Spinal cord (tissue), 10 donors: Measurements from ENCODE around the gene GOLGA3. TPM values are rescaled to one million over a fixed set of nuclear protein-coding genes. Genes with fewer than 3 reads are reported as not detected.

Experiments
- DNase-seq, 6 donors: peaks; one replicate each; pipeline versions ENCODE4 v3.0.0 to v3.0.0-alpha.2; 2013 to 2015; ENCODE audit warnings: low spot score in 6 of 6, low read depth in 4 of 6
- H3K27ac ChIP-seq: one replicate; pipeline ENCODE4 v1.5.1; 2013; ENCODE audit warnings: low read depth, low read length, control low read depth
- H3K27me3 ChIP-seq: one replicate; pipeline ENCODE4 v1.6.1; 2013; ENCODE audit warnings: low read length; ENCODE audit not compliant: control insufficient read depth, insufficient read depth
- H3K36me3 ChIP-seq: one replicate; pipeline ENCODE4 v1.6.1; 2013; ENCODE audit warnings: low read length; ENCODE audit not compliant: control insufficient read depth, insufficient read depth
- H3K4me1 ChIP-seq: one replicate; pipeline ENCODE4 v1.6.1; 2013; ENCODE audit warnings: low read length; ENCODE audit not compliant: control insufficient read depth, insufficient read depth
- H3K4me3 ChIP-seq: one replicate; pipeline ENCODE4 v1.5.1; 2013; ENCODE audit warnings: low read depth, low read length, control low read depth
- H3K9me3 ChIP-seq: one replicate; pipeline ENCODE4 v1.6.1; 2013; ENCODE audit warnings: low read length; ENCODE audit not compliant: control insufficient read depth, insufficient read depth
- WGBS: methylation state at CpG from one replicate; pipeline ENCODE4 v1.1.5; 2013; ENCODE audit warnings: missing lambda C conversion rate; ENCODE audit not compliant: insufficient coverage; 5-methylcytosine and 5-hydroxymethylcytosine counted together
- polyA plus RNA-seq, 2 donors: library from polyadenylated mRNA; unstranded; fragments of 120-200 nt; gene quantifications; one replicate each; pipeline ENCODE4 v1.2.1, GENCODE V29; 2013; ENCODE audit not compliant: insufficient read length in 2 of 2
- total RNA-seq, 2 donors: library from RNA; depleted of rRNA in 1 of 2; stranded (reverse); fragments of 120-200 nt in 1 of 2; fragments of >200 nt in 1 of 2; gene quantifications; one replicate each; pipeline versions ENCODE4 v1.2.3 to v1.2.4, GENCODE V29; 2013 to 2014
- donor health status: healthy.

The GOLGA3 gene
- total and polyA plus RNA-seq, 4 donors, result 33.0 to 50.4 (median 41.9) TPM

DNA sequence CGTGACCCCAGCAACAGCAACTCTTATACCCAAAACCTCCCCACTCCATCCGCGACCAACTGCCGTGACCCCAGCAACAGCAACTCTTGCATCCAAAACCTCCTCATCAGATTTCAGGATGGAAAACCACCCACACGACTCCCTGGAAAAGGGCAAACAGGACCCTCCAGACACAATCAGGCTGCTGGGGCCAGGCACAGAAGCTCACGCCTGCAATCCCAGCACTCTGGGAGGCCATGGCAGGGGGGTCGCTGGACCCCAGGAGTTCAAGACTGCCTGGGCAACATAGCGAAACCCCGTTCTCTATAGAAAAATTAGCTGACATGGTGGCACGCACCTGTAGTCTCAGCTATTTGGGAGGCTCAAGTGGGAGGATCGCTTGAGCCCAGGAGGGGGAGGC lies 98.3 kb downstream of the GOLGA3 start:
- no peak for DNase-seq
- WGBS, result over 99% methylated on average over 10 of the region's 11 CpGs
- Histone ChIP-seq H3K27ac (no peak overlapping the region), H3K27me3 (no peaks in the 10 kb centered on the region), H3K9me3 (no peaks in the 10 kb centered on the region), H3K36me3 (peaks cover 84% of the 10 kb centered on the region), H3K4me3 (no peak overlapping the region), H3K4me1 (peaks cover 3% of the 10 kb centered on the region)

DNA sequence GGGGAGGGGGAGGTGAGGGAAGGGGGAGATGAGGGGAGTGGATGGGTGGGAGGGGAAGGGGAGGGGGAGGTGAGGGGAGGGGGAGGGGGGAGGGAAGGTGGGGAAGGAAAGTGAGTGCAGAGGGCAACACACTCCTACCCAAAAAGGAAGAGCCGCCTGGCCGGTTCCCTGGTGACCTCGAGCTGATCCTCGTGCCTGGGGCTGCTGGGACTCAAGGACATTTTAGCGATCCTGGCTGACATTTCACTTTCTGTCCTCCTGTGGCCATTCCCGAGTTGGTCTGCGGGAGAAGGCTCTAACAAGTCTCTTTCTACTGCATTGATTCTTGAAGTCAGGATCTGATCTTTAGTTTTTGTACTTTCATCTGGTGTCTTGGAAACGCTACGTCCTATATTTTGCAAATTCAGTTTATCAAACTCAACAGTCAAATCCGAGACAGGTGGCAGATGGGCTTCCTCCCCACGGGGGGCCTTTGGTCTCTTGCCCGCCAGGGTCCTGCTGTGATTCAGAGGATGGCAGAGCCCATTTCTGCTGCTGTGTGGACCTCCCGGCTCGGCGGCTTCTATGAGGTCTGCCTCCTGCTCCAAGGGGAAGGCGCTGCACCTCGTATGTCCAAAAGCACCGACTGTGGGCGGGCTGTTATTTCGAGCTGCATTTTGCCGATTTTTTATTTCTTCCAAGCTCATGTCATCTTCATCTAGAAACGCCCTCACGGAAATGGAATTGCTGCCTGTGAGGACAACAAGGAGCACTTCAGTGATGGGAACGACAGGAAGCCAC lies 98.9 kb downstream of the GOLGA3 start:
- Histone ChIP-seq H3K4me3 (no peak overlapping the region), H3K4me1 (peaks cover 3% of the 10 kb centered on the region), H3K27ac (no peak overlapping the region), H3K9me3 (no peaks in the 10 kb centered on the region), H3K27me3 (no peaks in the 10 kb centered on the region), H3K36me3 (peaks cover 84% of the 10 kb centered on the region)
- WGBS, result 86% methylated on average over 22 of the region's 24 CpGs
- no peak for DNase-seq

DNA sequence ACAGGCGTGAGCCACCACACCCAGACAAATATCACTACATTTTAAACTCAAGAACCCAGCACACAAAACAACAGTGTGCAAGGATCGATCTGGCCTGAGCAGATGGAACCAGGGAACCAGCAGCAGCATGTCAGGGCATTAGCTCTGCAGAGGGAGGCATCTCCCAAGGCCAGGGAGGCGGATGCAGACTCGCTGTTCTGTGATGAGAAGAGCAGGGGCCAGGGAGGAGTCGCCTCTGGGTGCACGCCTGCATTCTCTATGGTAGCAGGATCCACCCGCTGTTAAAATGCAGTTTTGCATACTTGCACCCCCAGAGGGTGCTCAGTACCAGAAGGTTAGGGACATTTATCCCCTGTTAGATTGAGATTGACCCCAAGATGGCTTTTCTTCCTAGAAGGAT lies 100.2 kb downstream of the GOLGA3 start:
- Histone ChIP-seq H3K27ac (no peak overlapping the region), H3K36me3 (peaks cover 83% of the 10 kb centered on the region), H3K4me1 (no peaks in the 10 kb centered on the region), H3K9me3 (no peaks in the 10 kb centered on the region), H3K4me3 (no peak overlapping the region), H3K27me3 (no peaks in the 10 kb centered on the region)
- 100% methylated on average over 6 of the region's 7 CpGs for WGBS
- DNase-seq, result no peak

DNA sequence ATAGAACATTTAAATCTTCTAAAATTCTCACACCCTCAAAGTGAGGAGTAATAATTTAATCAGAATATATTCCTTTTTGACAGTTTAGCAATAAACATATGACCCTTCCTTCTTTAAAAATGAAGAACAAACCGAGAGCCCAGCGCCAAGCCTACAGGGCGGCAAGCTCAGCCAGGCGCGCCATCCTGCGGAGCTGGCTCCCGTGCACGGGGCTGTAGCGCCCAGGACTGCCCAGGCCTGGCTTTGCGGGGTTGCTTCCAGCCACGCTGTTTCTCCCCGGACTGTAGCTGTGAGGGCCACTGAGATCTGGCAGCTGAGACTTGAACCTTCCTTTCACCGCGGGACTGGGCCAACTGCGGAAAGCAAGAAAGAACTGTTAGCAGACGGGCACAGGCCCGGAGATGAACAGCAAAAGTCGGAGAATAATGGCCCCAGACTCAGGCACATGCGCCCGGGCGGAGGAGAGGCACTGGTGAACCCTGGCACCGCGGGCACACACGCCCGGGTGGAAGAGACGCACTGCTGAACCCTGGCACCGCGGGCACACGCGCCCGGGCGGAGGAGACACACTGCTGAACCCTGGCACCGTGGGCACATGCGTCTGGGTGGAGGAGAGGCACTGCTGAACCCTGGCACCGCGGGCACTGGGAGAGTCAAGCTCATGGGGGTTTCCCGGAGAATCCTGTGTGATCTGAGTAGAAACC lies 101.4 kb downstream of the GOLGA3 start:
- peaks cover 88% of the 10 kb centered on the region for H3K36me3 ChIP-seq
- H3K9me3 ChIP-seq, result no peaks in the 10 kb centered on the region
- 94% methylated on average over 37 of the region's 37 CpGs for WGBS
- H3K4me3 ChIP-seq, result no peak overlapping the region
- no peak for DNase-seq
- H3K4me1 ChIP-seq, result peaks cover 4% of the 10 kb centered on the region
- H3K27ac ChIP-seq, result no peak overlapping the region
- no peaks in the 10 kb centered on the region for H3K27me3 ChIP-seq

DNA sequence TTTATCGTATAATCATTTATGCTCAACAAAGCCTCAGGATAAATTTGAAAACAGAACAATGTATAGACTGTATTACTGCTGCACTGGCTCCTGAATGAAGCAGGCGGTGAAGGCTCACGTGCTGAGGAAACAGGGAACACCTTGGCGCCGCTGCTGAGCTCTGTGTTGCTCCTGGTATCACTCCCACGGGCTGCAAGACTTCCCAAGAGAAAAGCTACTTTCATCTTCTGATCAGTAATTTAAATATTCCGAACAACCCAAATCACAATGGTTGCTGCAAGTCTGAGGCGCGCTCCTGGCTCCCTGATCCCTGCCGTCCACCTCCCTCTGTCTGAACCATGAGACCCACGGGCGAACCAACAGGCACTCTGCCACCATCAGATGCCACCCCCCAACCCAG lies 102.3 kb downstream of the GOLGA3 start:
- H3K9me3 ChIP-seq, result no peaks in the 10 kb centered on the region
- peaks cover 4% of the 10 kb centered on the region for H3K4me1 ChIP-seq
- no peak overlapping the region for H3K27ac ChIP-seq
- no peak for DNase-seq
- H3K36me3 ChIP-seq, result peaks cover 89% of the 10 kb centered on the region
- no peaks in the 10 kb centered on the region for H3K27me3 ChIP-seq
- WGBS, result 95% methylated on average over 10 of the region's 12 CpGs
- H3K4me3 ChIP-seq, result no peak overlapping the region

DNA sequence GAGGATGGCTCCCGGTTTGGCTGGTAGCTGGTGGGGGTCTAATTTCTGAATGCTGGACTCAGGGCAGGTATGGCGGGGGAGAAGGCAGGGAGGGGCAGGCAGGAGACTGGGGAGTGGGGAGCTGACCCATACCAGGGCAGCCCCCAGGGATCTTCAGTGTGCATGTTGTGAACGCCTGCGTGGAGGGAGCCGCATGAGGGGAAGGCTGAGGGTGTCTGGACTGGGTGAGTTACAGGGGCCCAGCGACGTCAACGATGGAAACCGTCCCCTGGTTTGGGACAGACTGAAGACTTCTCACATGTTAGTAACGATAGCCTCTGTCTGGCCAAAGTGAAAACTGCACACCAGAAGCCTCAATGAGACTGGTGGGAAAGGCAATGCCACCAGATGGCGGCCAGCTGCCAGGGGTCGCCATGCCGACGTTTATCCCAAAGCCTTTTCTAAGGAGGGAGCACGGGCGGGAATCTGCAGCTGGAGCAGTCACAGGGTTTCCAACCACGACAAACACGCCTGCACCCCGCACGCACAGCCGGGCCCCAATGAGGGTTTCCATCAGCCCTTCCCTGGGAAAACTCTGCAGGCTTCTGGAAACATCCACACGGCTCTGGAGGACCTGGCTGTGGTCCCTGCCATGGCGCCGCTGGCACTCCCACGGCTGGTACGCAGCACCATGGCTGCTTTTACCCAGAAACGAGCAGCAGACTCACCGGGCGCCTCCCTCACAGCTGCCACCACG lies 104.0 kb downstream of the GOLGA3 start:
- Histone ChIP-seq H3K27me3 (no peaks in the 10 kb centered on the region), H3K9me3 (no peaks in the 10 kb centered on the region), H3K4me1 (peaks cover 4% of the 10 kb centered on the region), H3K27ac (no peak overlapping the region), H3K4me3 (no peak overlapping the region), H3K36me3 (peaks cover 89% of the 10 kb centered on the region)
- WGBS, result 84% methylated on average over 29 of the region's 30 CpGs
- no peak for DNase-seq

DNA sequence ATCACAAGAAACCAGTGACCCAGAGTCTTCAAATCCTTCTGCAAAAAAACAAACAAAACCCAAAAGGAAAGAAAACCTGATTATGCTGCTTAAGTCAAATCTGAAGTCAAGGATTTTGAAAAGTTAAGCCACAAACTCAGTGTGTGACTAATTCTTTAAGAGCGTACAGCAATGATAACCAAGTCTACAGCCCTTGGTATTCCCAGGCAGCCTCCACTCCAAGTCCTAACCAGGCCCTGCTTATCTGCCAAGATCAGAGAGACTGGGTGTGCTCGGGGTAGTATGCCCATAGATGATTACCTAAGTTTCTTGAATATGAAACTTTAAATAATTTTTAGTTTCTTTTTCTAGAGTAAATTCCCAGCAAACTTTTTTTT lies 104.9 kb downstream of the GOLGA3 start:
- Histone ChIP-seq H3K4me3 (no peak overlapping the region), H3K27me3 (no peaks in the 10 kb centered on the region), H3K27ac (no peak overlapping the region), H3K36me3 (peaks cover 92% of the 10 kb centered on the region), H3K9me3 (no peaks in the 10 kb centered on the region), H3K4me1 (peaks cover 4% of the 10 kb centered on the region)
- WGBS, result 88% methylated on average over 1 of the region's 2 CpGs
- DNase-seq, result no peak

DNA sequence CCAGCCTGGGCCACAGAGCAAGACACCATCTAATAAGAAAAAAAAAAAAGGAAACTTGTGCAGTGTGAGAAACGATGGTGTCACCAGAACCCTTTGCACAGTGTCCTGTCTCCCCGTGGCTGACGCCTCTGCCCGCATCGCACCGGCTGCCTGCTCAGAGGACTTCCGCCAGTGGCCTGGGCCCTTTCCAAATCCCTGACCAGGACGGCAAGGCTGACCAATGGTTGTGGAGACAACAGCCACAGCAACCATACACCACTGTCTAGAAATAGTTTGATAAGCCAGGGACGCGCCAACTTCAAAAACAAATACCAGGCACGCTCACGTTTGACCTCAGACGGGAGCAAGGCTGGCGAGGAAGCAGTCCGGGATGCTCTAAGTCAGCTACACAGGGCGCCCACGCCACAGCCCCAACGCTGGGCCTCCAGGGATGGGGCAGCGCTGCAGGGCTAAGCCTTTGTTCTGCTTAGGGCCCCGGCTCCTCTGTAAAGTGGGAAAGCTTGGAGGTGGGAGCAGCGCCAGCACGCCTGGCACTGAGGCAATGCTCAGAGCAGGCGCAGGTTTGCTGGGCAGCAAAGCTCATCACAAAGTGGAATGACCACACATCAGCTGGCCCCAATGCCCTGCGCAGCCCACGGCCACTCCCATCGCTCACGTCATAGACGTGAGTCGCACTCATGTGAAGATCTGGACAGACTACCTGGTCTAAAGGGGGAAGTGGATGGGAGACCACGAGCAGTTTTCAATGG lies 105.5 kb downstream of the GOLGA3 start:
- H3K27me3 ChIP-seq, result no peaks in the 10 kb centered on the region
- no peak overlapping the region for H3K27ac ChIP-seq
- DNase-seq, result no peak
- H3K9me3 ChIP-seq, result no peaks in the 10 kb centered on the region
- H3K4me1 ChIP-seq, result peaks cover 4% of the 10 kb centered on the region
- no peak overlapping the region for H3K4me3 ChIP-seq
- WGBS, result 91% methylated on average over 28 of the region's 30 CpGs
- peaks cover 90% of the 10 kb centered on the region for H3K36me3 ChIP-seq

DNA sequence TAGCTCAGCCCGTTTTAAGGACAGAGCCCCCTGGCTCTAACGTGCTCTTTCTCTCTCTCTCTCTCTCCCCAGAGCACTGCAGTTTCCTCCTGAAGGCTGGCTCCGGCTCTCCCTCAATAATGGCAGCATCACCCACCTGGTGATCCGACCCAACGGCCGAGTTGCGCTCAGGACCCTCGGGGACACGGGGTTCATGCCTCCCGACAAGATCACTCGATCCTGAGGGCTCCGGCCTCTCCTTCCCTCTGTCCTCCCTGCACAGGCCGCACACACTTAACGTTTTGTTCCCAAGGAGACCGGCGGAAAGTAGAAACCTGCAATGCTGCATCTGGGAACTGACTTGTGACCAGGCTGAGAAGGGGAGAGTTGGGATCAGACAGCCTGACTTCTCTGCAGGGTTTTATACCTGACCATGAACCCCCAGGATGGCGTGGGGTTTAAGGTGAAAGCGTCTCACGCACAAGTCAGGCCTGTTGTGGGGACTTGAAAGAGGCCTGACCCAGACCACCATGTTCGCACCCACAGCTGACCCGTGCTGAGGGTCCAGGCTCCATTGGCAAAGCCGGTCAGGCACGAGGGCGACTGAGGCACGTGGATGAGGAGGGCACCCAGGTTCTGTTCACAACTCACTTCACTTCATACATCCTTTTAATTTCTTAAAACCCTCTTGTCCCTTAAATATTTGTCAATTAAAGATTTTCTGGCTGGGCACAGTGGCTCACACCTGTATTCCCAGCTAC lies 107.9 kb downstream of the GOLGA3 start:
- Histone ChIP-seq H3K36me3 (peaks cover 90% of the 10 kb centered on the region), H3K4me3 (no peak overlapping the region), H3K27ac (no peak overlapping the region), H3K27me3 (no peaks in the 10 kb centered on the region), H3K4me1 (peaks cover 4% of the 10 kb centered on the region), H3K9me3 (no peaks in the 10 kb centered on the region)
- WGBS, result 95% methylated on average over 20 of the region's 25 CpGs
- DNase-seq, result no peak
